DMS114 treated with DMSO at 0.1 percent for 48 hours (cell line): Measurements from ENCODE around the gene TBATA.
"Not testable (repeated sequence)": the region's sequence is repeated elsewhere in the genome, so short reads cannot be mapped to it uniquely, and the experiment has no call there.

ENCODE experiments used
- DNase-seq: peaks from one replicate; lab custom pipeline; 2025; ENCODE audit not compliant: unreplicated experiment; lab: John Stamatoyannopoulos, UW

Gene TBATA

DNA sequence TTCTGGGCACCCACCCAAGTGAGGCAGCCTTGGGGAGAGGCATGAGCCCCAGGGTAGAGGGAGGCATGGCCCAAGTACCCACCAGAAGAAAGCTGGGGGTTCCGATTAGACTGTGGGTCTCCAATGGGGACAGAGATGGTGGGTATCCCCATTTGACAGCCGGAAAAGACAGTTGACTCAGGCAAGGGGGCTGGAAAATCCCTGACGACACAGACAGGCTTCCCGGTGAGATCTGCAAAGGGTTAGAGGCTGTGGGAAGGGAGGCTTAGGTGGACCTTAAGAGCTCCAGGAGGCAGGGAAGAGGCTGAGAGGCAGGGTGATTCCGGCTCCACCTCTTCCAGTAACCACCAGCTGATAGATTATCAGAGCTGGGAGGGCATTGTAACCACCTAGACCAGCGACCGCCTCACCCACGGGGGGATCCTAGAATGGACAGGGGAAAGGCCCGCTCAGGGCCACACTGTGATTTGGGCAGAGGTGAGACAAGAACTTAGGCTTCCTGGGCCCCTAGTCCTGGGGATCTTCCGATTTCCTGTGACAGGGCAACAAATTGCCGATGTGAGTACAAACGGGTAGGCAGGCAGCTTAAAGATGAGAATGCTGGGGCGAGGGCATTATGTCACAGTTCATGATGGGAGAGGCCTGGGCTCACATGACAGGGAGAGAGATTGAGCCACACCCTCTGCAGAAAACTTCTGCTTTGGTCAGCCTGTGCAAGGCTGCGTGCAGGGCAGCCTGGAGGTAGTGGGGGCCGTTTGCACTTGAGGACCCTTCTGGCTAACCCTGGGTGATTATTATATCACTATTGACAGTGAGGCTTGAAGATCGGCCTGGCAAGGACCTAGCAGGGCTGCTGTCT lies 5.4 kb downstream of the TBATA start:
- DNase-seq: no peak

DNA sequence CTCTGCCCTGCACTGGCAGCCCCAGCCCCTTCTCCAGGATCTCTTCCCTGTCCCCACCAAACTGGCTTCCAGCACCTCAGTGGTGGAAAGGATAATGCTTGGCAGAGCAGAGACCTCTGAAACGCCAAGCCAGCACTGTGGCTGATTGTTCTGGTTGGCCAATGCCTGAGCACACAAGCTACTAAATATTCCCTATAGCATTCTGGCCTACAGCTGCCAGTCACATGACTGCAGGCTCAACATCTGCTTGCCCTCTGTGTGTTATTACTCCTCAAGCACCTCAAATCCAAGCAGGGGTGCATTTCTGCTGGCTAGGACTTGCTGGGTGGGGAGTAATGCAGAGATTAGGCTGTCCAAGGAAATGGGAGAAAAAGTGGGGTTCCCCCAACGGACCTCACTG lies 6.1 kb downstream of the TBATA start:
- no peak for DNase-seq

DNA sequence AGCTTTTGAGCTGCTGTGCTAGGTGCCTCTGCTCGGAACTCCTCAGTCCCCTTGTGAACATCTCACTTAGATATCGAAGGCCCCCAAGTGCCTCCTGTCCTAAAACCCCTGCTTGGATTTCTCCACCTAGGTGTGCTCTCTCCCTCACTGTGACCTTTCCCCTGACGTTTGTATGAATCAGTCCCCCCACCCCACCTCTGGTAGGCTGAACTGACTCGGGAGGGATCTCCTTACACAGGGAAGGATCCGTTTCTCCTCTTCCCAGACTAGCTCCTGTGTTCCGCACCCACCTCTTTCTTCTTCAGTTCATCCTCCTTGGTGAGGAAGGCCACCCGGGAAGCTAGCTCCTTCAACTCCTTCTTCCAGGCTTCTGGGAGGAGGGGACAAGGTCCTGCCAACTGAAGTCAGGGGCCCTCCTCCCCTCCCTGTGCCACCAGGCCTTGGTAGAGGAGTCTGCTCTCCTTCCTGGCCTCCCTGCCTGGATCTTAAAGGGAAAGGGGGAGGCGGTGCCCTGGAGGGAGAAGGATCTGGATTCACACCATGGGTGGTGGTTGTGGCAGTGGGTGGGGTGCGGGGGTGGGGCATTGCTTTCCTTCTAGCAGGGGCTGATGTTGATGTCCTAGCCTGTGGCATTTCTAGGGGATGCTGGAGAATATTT lies 6.8 kb downstream of the TBATA start:
- DNase-seq: no peak

DNA sequence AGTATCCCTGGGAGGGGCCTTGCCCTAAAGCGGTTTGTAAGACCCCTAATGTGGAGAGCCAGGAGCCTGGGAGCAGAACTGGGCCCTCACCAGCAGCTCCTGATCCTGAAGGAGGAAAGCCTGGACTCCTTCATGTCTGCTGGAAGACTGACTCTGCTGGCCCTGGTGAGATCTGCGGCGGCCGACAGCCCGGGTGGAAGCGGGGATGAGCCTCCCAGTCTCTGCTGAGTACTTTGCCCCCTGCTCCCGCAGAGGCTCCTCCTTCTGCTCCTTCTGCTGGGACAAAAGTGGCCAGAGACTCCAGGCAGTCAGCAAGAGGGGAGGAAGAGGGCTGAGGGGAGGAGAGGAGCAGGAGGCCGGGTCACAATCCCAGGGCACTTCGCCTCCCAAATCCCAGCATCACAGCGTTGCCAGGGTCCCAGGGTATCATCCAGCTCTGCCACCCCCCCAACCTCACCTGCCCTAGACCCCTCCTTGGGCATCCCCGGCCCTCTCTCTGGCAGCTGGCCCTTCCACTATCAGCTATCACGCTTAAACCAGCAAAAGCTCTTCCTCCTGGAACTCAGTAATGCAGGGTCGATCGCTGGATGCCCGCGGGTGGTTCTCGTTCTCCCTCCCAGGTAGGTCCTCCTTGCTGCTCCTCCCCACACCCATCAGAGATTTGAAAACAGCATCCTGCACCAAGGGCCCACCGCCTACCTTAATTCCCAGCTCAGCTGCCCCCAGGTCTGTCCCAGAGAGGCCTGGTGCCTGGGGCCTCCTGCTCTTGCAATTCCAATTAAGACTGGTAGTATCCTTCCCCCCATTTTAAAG lies 7.9 kb downstream of the TBATA start:
- DNase-seq: no peak

DNA sequence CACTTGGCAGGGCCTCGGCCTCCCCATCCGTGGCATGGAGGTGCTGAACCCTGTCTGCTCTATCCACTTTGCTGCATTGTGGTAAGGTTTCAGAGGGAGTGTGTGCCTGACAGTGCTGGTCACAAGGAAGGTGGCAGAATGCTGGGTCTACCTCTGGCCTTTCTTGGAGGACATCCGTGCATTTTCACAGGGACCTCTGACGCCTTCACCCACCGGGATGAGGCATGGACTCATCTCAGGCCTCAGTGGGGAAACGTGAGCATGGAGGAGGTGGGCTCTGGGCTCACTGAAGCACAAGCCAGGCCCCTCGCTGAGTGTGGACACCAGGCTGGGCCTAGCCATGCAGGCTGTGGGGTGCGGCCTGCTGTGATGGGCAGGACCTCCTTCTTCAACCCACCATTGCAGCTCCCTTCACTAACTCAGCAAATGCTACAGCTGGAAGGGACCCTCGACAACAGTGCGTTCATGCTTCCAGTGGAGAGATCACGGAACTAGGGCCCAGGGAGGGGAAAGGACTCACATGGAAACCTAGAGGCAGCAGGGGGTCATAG lies 8.6 kb downstream of the TBATA start:
- no peak for DNase-seq

DNA sequence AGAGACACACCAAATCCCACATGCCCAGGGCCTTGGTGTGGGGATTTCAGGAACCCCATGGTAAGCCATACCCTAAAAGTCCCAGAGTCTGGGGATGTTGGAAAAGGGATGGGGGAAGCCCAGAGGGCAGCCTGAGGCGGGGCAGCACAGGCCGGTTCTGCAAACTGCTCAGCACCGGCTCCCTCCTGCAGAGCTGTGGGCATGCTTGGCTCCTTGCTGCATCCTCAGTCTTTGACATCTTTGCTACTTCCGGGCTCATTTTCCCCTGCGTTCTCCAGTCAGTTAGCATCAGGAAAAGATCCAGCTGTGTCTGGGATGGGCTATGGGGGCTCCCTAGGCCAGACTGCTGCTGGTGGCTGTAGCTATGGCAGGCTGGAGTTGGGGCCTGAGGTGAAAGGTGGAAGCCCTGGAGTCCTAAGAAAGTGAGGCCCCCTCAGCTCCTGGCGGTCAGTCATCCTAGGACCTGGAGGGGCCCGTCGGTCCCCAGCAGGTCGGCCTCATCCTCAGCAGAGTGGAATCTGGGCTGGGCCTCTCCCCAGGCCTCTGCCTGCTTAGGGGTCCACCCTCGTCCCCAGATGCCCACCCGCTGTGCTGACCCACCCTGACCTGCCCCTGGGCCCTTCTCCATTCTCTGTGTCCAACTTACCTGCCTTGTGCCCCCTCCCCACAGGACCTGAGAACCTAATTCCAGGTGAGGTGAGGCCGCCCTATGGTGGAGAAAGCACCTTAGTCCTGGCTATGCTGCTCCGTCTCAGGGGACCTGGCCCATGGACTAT lies 9.3 kb downstream of the TBATA start:
- no peak for DNase-seq

DNA sequence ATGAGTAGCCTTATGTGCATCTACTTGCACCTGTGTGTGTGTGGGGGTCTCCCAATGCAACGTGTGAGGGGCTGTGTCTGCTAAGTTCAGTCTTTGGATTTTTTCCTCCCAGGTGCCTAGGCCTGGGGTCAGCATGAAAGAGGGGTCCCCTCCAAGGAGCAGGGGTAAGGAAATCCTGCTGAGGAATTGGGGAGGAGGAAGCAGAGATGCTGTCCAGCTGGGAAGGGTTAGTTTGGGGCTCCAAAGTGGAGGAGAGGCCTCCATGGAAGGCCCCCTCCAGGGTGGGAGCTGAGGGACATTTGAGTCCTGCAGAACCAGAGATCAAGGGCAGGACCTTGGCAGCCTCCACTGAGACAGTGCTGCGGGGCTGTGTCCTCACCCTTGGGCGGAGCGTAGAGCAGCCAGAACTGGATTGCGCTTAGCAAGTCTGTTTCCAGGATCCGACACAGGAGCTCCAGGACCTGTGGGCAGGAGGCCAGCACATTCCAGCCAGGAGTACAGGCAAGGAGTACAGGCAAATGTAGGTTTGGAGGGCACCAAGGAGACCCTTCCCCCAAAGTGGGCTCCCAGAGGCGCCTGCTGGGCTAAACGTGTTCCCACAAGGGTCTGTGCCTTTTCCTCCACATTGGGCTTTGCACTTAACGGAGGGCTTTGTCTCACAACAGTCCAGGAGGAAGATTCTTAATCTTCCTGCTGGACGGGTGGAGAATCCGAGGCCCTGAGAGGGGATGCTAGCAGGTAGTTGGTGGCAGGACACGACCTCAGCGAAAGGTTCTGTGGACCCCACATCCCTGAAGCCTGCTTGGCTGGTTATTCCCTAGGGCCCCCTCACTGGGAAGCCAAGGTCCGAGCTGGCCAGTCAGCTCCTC lies 10.1 kb downstream of the TBATA start:
- no peak for DNase-seq

DNA sequence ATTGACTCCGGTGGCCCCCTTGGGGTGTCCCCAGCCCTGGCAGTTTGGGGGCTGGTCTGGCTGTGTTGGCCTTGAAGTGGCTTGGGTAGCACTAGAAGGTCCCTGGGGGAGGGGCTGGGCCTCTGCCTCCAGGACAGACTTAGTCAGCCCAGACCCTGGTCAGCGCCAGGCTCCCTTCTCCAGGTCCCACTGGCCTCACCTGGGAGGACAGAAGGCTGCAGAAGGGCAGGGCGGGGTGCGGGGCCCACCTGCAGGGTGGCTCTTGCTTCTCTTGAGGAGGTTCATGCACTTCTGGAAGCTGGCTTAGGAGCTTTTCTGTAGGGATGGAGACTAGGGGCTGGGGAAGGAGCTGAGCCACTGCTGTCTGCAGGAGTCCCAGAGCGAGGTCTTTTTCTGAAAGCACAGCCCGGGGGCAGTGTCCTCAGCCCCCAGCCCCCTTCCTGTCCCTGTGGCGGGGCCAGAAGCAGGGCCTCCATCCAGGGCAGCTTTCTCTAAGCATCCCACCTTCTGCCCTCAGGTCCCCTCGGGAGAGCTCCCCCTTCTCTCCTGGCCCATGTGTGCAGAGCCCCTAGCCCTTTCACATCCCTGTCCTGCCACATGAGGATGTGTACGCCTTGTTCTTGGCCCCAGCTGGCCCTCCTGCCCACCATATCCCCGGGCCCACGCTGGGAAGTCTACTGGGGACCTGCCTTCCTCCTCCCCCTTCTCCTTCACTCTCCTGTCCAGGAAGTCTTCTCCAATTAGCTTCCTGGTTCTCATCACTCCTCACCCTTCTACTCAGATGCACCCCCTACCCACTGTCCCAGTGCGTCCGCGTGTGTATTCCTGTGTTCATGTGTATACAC lies 11.0 kb downstream of the TBATA start:
- no peak for DNase-seq

DNA sequence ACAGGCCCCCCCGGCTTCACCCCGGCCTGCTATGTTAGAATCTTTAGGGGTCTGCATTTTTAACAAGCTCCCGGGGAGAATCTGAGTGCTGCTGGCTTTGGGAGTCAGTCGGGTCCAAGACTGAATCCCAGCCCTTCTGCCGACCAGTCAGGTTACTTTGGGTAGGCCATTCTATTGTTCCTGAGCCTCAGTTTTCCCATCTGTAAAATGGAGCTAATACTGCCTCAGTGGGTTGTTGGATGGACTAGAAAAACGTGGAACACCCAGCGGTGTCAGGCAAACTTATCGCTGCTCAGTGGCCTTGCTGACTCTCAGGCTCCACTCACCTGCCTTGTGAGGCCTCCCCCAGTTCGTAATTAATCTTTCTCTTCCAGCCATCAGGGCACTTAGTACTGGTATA lies 11.7 kb downstream of the TBATA start:
- no peak for DNase-seq

DNA sequence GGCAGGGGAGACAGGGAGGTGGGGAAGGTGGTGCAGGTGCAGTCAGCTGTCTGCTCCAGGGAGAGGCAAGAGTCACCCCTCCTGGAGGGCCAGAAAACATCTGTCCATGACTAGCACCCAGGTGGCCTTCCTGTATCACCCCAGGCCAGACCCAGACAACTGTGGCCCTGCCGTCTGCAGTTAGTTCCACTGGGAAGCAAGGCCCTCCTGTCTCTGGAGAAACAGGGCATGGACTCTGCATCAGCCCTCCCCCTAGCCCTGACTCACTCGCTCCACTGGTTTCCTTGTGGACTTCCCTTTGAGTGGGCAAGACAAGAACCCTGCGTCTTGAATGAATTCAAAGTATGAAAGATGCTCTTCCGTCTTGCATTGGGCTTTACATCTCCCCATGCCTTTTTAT lies 12.6 kb downstream of the TBATA start:
- DNase-seq: no peak

DNA sequence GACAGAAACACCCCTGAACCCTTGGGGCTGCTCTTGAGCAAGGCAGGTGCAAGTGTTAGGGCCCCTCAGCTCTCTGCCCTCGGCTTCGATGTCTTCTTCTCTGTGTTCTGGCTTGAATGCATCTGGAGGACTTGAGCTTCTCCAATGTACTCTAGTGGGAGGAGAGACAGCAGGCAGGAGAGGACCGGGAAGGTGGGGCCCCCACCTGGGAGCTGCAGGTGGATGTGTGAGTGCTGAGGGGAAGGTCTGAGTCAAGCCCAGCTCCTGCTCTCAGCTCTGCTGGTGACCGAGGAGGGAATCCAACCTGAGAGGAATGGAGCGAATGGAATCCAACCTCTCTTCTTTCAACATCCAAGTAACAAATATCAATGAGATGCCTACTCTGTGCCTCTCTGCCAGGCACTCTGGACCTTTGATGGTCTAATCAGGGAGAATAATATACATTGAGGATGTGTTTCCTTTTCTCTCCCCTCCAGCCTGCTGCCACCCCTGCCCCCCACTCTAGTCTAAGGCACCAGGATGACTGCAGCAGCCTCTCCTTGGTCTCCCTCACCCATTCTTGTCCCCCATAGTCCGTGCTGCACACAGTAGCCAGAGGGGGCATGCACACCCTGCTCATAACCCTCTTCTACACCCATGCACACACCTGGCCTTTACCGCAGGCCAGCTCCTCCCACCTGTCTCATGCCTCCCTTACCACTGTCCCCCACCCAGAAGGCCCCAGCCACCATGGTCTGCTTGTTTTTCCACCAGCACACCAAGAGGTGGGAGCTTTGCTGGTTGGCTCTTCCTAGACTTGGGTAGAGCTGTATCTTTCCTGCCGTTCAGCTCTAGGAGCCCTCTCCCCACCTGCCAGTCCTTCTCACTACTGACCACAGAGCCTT lies 13.6 kb downstream of the TBATA start:
- no peak for DNase-seq

DNA sequence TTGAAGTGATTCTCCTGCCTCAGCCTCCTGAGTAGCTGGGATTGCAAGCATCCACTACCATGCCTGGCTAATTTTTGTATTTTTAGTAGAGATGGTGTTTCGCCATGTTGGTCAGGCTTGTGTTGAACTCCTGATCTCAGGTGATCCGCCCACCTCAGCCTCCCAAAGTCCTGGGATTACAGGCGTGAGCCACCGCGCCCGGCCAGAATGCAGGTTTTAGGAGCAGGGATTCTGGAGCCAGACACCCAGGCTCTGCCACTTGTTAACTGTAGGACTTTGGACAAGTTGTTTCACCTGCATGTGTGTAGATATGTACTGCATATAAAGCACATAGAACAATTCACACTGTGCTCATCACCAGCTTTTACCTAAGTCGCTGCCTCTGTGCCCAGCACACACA lies 14.7 kb downstream of the TBATA start:
- DNase-seq: not testable (repeated sequence)

DNA sequence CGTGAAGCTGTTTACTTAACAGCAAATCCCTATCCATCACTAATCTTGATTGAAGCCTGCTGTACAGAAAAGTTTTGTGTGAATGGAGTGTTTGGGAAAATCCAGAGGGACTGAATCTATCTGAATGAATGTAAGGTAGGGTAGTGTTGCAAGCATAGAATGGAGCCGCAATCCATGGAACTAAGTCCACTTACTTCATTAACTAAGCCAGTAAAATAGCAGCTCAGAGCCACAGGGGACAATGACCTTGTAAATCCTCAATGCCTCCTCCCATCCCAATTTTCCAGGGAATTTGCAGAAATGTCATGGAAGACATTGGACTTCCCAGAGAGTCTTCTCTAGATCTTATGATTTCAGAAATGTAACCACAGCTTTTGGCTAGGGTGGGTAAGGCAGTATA lies 15.2 kb downstream of the TBATA start:
- DNase-seq: no peak

DNA sequence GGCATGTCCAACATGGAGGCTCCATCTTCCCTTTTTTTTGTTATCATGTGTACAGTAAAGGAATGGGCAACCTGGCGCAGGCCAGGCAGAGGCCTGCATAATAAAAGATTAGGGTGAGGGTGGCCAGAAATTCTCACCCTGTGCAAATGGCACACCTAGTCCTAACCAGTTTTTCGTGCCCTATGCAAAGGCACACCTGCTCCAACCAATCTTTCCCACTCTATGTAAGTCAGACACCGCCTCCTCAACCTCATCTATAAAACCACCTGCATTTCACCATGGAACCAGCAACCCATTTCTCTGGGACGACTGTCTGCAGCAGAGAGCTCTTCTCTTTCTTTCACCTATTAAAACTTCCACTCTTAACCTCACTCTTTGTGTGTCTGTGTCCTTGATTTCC lies 16.1 kb downstream of the TBATA start:
- no peak for DNase-seq

DNA sequence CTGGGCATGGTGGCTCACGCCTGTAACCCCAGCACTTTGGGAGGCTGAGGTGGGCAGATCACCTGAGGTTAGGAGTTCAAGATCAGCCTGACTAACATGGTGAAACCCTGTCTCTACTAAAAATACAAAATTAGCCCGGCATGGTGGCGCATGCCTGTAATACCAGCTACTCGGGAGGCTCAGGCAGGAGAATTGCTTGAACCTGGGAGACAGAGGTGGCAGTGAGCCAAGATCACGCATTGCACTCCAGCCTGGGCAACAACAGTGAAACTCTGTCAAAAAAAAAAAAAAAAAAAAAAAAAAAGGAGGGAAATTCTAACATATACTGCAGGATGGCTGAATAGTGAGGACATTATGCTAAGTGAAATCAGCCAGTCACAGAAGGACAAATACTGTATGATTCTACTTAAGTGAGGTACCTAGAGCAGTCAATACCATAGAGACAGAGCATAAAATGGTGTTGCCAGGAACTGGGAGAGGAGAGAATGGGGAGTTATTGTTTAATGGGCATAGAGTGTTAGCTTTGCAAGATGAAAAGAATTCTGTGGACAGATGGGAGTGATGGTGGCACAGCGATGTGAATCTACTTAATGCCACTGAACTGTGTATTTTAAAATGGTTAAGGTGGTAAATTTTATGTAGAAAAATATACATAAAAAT lies 17.0 kb downstream of the TBATA start:
- DNase-seq: not testable (repeated sequence)

DNA sequence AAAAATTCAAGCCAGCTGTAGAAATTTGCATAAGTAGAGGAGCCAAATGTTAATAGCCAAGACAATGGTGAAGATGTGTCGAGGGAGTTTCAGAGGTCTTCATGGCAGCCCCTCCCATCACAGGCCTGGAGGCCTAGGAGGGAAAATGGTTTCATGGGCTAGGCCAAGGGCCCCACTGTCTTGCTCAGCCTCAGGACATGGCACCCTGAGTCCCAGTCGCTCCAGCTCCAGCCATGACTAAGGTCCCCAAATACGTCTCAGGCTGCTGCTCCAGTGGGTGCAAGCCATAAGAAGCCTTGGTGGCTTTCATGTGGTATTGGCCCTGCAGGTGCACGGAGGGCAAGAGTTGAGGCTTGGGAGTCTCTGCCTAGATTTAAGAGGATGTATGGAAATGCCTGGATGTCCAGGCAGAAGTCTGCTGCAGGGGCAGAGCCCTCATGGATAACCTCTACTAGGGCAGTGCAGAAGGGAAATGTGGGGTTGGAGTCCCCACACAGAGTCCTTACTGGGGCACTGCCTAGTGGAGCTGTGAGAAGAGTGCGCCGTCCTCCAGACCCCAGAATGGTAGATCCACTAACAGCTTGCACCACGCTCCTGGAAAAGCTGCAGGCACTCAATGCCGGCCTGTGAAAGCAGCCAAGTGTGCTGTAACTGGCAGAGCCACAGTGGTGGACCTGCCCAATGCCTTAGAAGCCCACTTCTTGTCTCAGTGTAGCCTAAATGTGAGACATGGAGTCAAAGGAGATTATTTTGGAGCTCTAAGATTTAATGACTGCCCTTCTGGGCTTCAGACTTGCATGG lies 19.2 kb downstream of the TBATA start:
- no peak for DNase-seq

DNA sequence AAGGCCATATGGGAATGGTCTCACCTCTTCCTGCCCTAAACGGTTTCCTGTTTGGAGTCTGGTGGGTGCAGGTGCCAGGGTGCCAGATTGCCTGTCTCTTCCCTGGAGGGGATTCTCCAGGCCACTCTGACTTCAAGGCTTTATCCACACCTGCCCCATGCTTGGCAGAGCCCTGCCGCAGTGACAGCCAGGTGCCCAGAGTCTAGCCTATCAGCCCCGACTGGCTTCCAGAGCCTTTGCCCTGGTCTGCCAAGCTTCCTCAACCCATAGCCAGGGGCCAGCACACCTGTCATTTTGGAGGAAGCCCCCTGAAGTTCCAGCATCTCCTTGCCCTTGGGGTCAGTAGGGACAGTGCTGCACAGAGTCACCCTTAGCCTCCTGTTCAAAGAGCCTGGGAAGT lies 21.6 kb downstream of the TBATA start:
- no peak for DNase-seq
